A673 (cell line): ENCODE measurements around the gene C8A. TPM values are rescaled to one million over a fixed set of nuclear protein-coding genes. Genes with fewer than 3 reads are reported as not detected.

Experiments
- BruUV-seq: library from RNA; stranded (reverse); fragments of 400-500 nt; replicated peaks from 2 replicates; lab custom pipeline; 2021; lab: Mats Ljungman, UMichigan
- CTCF ChIA-PET: fragments of 300-600 bp; sonication (Branson Sonifier 250); formaldehyde crosslinking; loops from one replicate; lab custom pipeline; 2022; ENCODE audit warnings: antibody characterized with exemption; lab: Charles Lee
- POLR2A ChIA-PET: fragments of 300-600 bp; sonication (Branson Sonifier 250); formaldehyde crosslinking; loops from one replicate; lab custom pipeline; 2022; ENCODE audit warnings: antibody characterized with exemption; ENCODE audit not compliant: low non-redundant PET; lab: Charles Lee
- DNase-seq: peaks from one replicate; pipeline ENCODE4 v3.0.0-alpha.2; 2015; ENCODE audit warnings: low spot score
- H3K27ac ChIP-seq: fragments of 200-600 bp; sonication (generic); 2 replicates; pipeline ENCODE4 v1.5.1; 2016; ENCODE audit warnings: mixed run types, low read depth, mild to moderate bottlenecking, mixed read lengths, antibody characterized with exemption, low read length; ENCODE audit not compliant: poor library complexity, severe bottlenecking
- H3K27me3 ChIP-seq: fragments of 200-600 bp; sonication (generic); replicated peaks from 2 replicates; pipeline ENCODE4 v1.6.1; 2017; ENCODE audit warnings: mixed run types, low read depth, mild to moderate bottlenecking, mixed read lengths, antibody characterized with exemption, low read length; ENCODE audit not compliant: insufficient read depth, poor library complexity
- H3K36me3 ChIP-seq: fragments of 200-600 bp; sonication (generic); 2 replicates; pipeline ENCODE4 v1.6.1; 2016; ENCODE audit warnings: mixed run types, mild to moderate bottlenecking, mixed read lengths, antibody characterized with exemption, low read length; ENCODE audit not compliant: insufficient read depth, poor library complexity, severe bottlenecking
- H3K4me1 ChIP-seq: fragments of 200-600 bp; sonication (generic); 2 replicates; pipeline ENCODE4 v1.6.1; 2017; ENCODE audit warnings: mixed run types, mild to moderate bottlenecking, mixed read lengths, antibody characterized with exemption, low read length; ENCODE audit not compliant: insufficient read depth, poor library complexity, severe bottlenecking
- H3K4me3 ChIP-seq: fragments of 200-600 bp; sonication (generic); 2 replicates; pipeline ENCODE4 v1.5.1; 2016; ENCODE audit warnings: low read depth, mixed run types, mild to moderate bottlenecking, mixed read lengths, low read length; ENCODE audit not compliant: poor library complexity, severe bottlenecking
- H3K9me3 ChIP-seq: fragments of 200-600 bp; sonication (generic); 2 replicates; pipeline ENCODE4 v1.6.1; 2016; ENCODE audit warnings: mixed run types, low read depth, mild to moderate bottlenecking, mixed read lengths, antibody characterized with exemption, low read length; ENCODE audit not compliant: poor library complexity, severe bottlenecking
- CTCF ChIP-seq: fragments of 300-800, 200-600 bp; sonication (generic); conservative IDR thresholded peaks from 2 replicates; pipeline ENCODE4 v1.5.1; 2017; ENCODE audit warnings: low read depth, mild to moderate bottlenecking, antibody characterized with exemption, low read length, moderate library complexity, mixed read lengths
- EZH2 ChIP-seq: fragments of 200-600 bp; sonication (generic); IDR thresholded peaks from 2 replicates; pipeline ENCODE4 v1.6.1; 2017; ENCODE audit warnings: borderline replicate concordance, low read depth, mild to moderate bottlenecking, mixed read lengths, antibody characterized with exemption, low read length; ENCODE audit not compliant: poor library complexity, severe bottlenecking
- intact Hi-C: fragments of 100-400 bp; cut with micrococcal nuclease; formaldehyde crosslinking; loops from one replicate; pipeline ENCODE4 v1.10.0; 2022; ENCODE audit not compliant: unreplicated experiment
- total RNA-seq: library from RNA; stranded (reverse); gene quantifications from 2 replicates; pipeline ENCODE4 v1.2.3, GENCODE V29; 2021

Gene C8A
- total RNA-seq, 1 experiment from 2014 or later: not detected

GRCh38 chr1:56820755-56821461 lies 33.7 kb upstream of the C8A start:
- no peak overlapping the region for H3K27ac ChIP-seq
- peak; percentile 88 for DNase-seq
- no peak overlapping the region for H3K4me3 ChIP-seq
- intact Hi-C loops: loop anchor here (2.0 kb wide), 1 partner anchor 1536 kb away; no protein-coding TSS in a partner anchor
- BruUV-seq: no TSS peak
- ChIA-PET POLR2A (no interaction called here), CTCF (interaction anchor here (0.6 to 1.4 kb wide), 4 partner anchors 18 to 104 kb away, joined by 3 to 7 read pairs (median 4); no protein-coding TSS in a partner anchor)
- no peaks in the 10 kb centered on the region for H3K36me3 ChIP-seq
- TF ChIP-seq EZH2 (no peak), CTCF (peak; percentile 99)
- H3K4me1 ChIP-seq: no peaks in the 10 kb centered on the region
- H3K9me3 ChIP-seq: no peaks in the 10 kb centered on the region
- H3K27me3 ChIP-seq: no peaks in the 10 kb centered on the region

- POLR2A ChIA-PET: no interaction called here
- Histone ChIP-seq H3K27ac (no peak overlapping the region), H3K4me3 (no peak overlapping the region), H3K4me1 (no peaks in the 10 kb centered on the region), H3K9me3 (no peaks in the 10 kb centered on the region), H3K36me3 (no peaks in the 10 kb centered on the region), H3K27me3 (no peaks in the 10 kb centered on the region)
- BruUV-seq: no TSS peak
- TF ChIP-seq CTCF (no peak), EZH2 (no peak)
- CTCF ChIA-PET: interaction anchor here (1.4 kb wide), 1 partner anchor 18 kb away, joined by 7 read pairs; no protein-coding TSS in a partner anchor
- intact Hi-C loops: loop anchor here (2.0 kb wide), 1 partner anchor 1537 kb away; no protein-coding TSS in a partner anchor
- DNase-seq: no peak
Measured at GRCh38 chr1:56821462-56821797, 33.2 kb upstream of the C8A start.

- Histone ChIP-seq H3K27ac (no peak overlapping the region), H3K4me3 (no peak overlapping the region), H3K36me3 (no peaks in the 10 kb centered on the region), H3K4me1 (no peaks in the 10 kb centered on the region), H3K27me3 (no peaks in the 10 kb centered on the region), H3K9me3 (no peaks in the 10 kb centered on the region)
- no peak for TF ChIP-seq CTCF
- TF ChIP-seq EZH2: no peak
- no TSS peak for BruUV-seq
- POLR2A ChIA-PET: no interaction called here
- intact Hi-C loops: no loop called here
- CTCF ChIA-PET: no interaction called here
- DNase-seq: no peak
Measured at GRCh38 chr1:56824271-56824670, 30.3 kb upstream of the C8A start.
